Keratinocyte (primary cell): ENCODE data around the gene CDC14B. TPM values are rescaled to one million over a fixed set of nuclear protein-coding genes. Genes with fewer than 3 reads are reported as not detected.

Experiments
- DNase-seq: peaks from one replicate; pipeline ENCODE4 v3.0.0-alpha.2; 2011; ENCODE audit warnings: low read depth, missing footprints, low spot score
- FAIRE-seq: peaks from 2 replicates; lab custom pipeline; 2011; peaks lifted over from hg19 to GRCh38; lab: Jason Lieb, UNC
- H2AFZ ChIP-seq: 2 replicates; pipeline ENCODE4 v1.6.0; 2012; ENCODE audit warnings: low read length, control low read depth, inconsistent platforms; ENCODE audit not compliant: control insufficient read depth
- H3K27ac ChIP-seq: 2 replicates; pipeline ENCODE4 v1.5.1; 2011; ENCODE audit warnings: low read length; ENCODE audit not compliant: control insufficient read depth, insufficient read depth
- H3K27me3 ChIP-seq: 3 replicates; pipeline ENCODE4 v1.6.0; 2011; ENCODE audit warnings: low read length; ENCODE audit not compliant: control insufficient read depth, insufficient read depth; ENCODE audit errors: extremely low read depth
- H3K36me3 ChIP-seq, 2 experiments: 2 replicates in 1 of 2; 3 replicates in 1 of 2; pipeline ENCODE4 v1.5.1; 2011; ENCODE audit warnings: low read length in 2 of 2, mild to moderate bottlenecking in 1 of 2; ENCODE audit not compliant: control insufficient read depth in 2 of 2, insufficient read depth in 2 of 2; ENCODE audit errors: extremely low read depth in 1 of 2
- H3K4me1 ChIP-seq: 3 replicates; pipeline ENCODE4 v1.5.1; 2011; ENCODE audit warnings: low read length; ENCODE audit not compliant: control insufficient read depth, insufficient read depth; ENCODE audit errors: extremely low read depth
- H3K4me2 ChIP-seq: 3 replicates; pipeline ENCODE4 v1.6.0; 2011; ENCODE audit warnings: low read depth, low read length; ENCODE audit not compliant: control insufficient read depth, insufficient read depth; ENCODE audit errors: extremely low read depth
- H3K4me3 ChIP-seq, 3 experiments: fragments of 200-600 bp in 1 of 3; sonication (generic) in 1 of 3; 2 replicates in 2 of 3; 3 replicates in 1 of 3; pipeline ENCODE4 v1.5.1; 2011 to 2016; ENCODE audit warnings: low read length in 3 of 3, mild to moderate bottlenecking in 3 of 3, control low read depth in 2 of 3, inconsistent platforms in 1 of 3, low read depth in 1 of 3, mixed read lengths in 1 of 3, mixed run types in 1 of 3, moderate library complexity in 1 of 3; ENCODE audit not compliant: control insufficient read depth in 2 of 3, insufficient read depth in 2 of 3; ENCODE audit errors: extremely low read depth in 1 of 3
- H3K79me2 ChIP-seq: 2 replicates; pipeline ENCODE4 v1.6.0; 2012; ENCODE audit warnings: low read length; ENCODE audit not compliant: control insufficient read depth, insufficient read depth
- H3K9ac ChIP-seq: 3 replicates; pipeline ENCODE4 v1.6.0; 2011; ENCODE audit warnings: low read length; ENCODE audit not compliant: control insufficient read depth, insufficient read depth; ENCODE audit errors: extremely low read depth
- H3K9me1 ChIP-seq: 3 replicates; pipeline ENCODE4 v1.6.0; 2011; ENCODE audit warnings: low read length; ENCODE audit not compliant: control insufficient read depth, insufficient read depth; ENCODE audit errors: extremely low read depth
- H3K9me3 ChIP-seq: 2 replicates; pipeline ENCODE4 v1.5.1; 2012; ENCODE audit warnings: low read depth, low read length; ENCODE audit not compliant: control insufficient read depth
- H4K20me1 ChIP-seq: 3 replicates; pipeline ENCODE4 v1.6.0; 2011; ENCODE audit warnings: low read length; ENCODE audit not compliant: control insufficient read depth, insufficient read depth; ENCODE audit errors: extremely low read depth
- CTCF ChIP-seq, 3 experiments: IDR thresholded peaks in 1 of 3; conservative IDR thresholded peaks in 1 of 3; optimal IDR thresholded peaks in 1 of 3; 2 replicates in 2 of 3; 3 replicates in 1 of 3; pipeline versions ENCODE3 to v1.5.1; 2011; ENCODE audit warnings: low read length in 3 of 3, mild to moderate bottlenecking in 3 of 3, moderate library complexity in 2 of 3, control low read depth in 1 of 3, inconsistent platforms in 1 of 3; ENCODE audit not compliant: insufficient read depth in 2 of 3; ENCODE audit errors: extremely low read depth in 1 of 3
- EZH2 ChIP-seq: IDR thresholded peaks from one replicate; pipeline ENCODE4 v1.6.1; 2012; ENCODE audit warnings: inconsistent platforms, mild to moderate bottlenecking, low read length, moderate library complexity
- dilution Hi-C: fragments of 300-500 bp; cut with MboI; formaldehyde crosslinking; loops from one replicate; pipeline ENCODE4 v1.7.0; 2020; ENCODE audit warnings: low sequenced_read_pairs; ENCODE audit not compliant: extremely low pct_ligation_motif_present
- polyA plus RNA-seq, 5 experiments: library from polyadenylated mRNA; depleted of rRNA in 3 of 5; stranded (reverse) in 3 of 5; stranded (forward) in 1 of 5; unstranded in 1 of 5; fragments of >200 nt; gene quantifications; 1 replicate in 1 of 5; 2 replicates in 3 of 5; 3 replicates in 1 of 5; pipeline versions ENCODE4 v1.2.1 to v1.2.3, GENCODE V29; 2011 to 2012; ENCODE audit warnings: missing spikeins in 2 of 5, low read depth in 1 of 5, low replicate concordance in 1 of 5

CDC14B gene
- polyA plus RNA-seq, 1 donor (not counting 4 experiments of a cell fraction or from before 2014, with no cell fraction given): 7.5 TPM

- no peak overlapping the region for H2AFZ ChIP-seq
- no peaks in the 10 kb centered on the region for H3K79me2 ChIP-seq
- H4K20me1 ChIP-seq: no peaks in the 10 kb centered on the region
- no peaks in the 10 kb centered on the region for H3K9me1 ChIP-seq
- peaks cover 0 to 4% of the 10 kb centered on the region in 2 experiments for H3K36me3 ChIP-seq
- dilution Hi-C loops: no loop called here
- no peak overlapping the region for H3K4me2 ChIP-seq
- no peak overlapping the region for H3K4me3 ChIP-seq
- DNase-seq (no peak), FAIRE-seq (no peak)
- no peak overlapping the region for H3K9ac ChIP-seq
- no peaks in the 10 kb centered on the region for H3K4me1 ChIP-seq
- TF ChIP-seq CTCF (optimal IDR thresholded peaks at IDR 0.05 in 1 of 3, IDR thresholded peaks at IDR 0.05 in 1 of 3, conservative IDR thresholded peaks at IDR 0.05 in 1 of 3; ENCODE audit: extremely low read depth in 1 of 3, insufficient read depth in 2 of 3, low read length in 3 of 3) (no peak), EZH2 (no peak)
- H3K27me3 ChIP-seq: no peaks in the 10 kb centered on the region
- no peak overlapping the region for H3K27ac ChIP-seq
- no peaks in the 10 kb centered on the region for H3K9me3 ChIP-seq
These were observed 106.0 kb downstream of the CDC14B start for GRCh38 chr9:96513622-96514021.

GRCh38 chr9:96512240-96512639 lies 107.4 kb downstream of the CDC14B start:
- dilution Hi-C loops: no loop called here
- H3K9me3 ChIP-seq: no peaks in the 10 kb centered on the region
- TF ChIP-seq CTCF (optimal IDR thresholded peaks at IDR 0.05 in 1 of 3, IDR thresholded peaks at IDR 0.05 in 1 of 3, conservative IDR thresholded peaks at IDR 0.05 in 1 of 3; ENCODE audit: extremely low read depth in 1 of 3, insufficient read depth in 2 of 3, low read length in 3 of 3): no peak
- no peak for TF ChIP-seq EZH2
- DNase-seq: no peak
- H3K79me2 ChIP-seq: no peaks in the 10 kb centered on the region
- no peak overlapping the region for H2AFZ ChIP-seq
- no peak for FAIRE-seq
- no peak overlapping the region for H3K27ac ChIP-seq
- H3K4me1 ChIP-seq: no peaks in the 10 kb centered on the region
- H3K9ac ChIP-seq: no peak overlapping the region
- peaks cover 0 to 4% of the 10 kb centered on the region in 2 experiments for H3K36me3 ChIP-seq
- no peaks in the 10 kb centered on the region for H3K27me3 ChIP-seq
- no peak overlapping the region for H3K4me2 ChIP-seq
- no peak overlapping the region for H3K4me3 ChIP-seq
- H3K9me1 ChIP-seq: no peaks in the 10 kb centered on the region
- H4K20me1 ChIP-seq: no peaks in the 10 kb centered on the region
